HepG2 (cell line): Measurements from ENCODE around the gene APBB2. TPM values are rescaled to one million over a fixed set of nuclear protein-coding genes. Genes with fewer than 3 reads are reported as not detected.

Source experiments
- MBD4 ChIP-seq: IDR thresholded peaks from 2 replicates; pipeline ENCODE4 v1.6.1; 2012; ENCODE audit warnings: low read length, inconsistent platforms, borderline replicate concordance
- MED1 ChIP-seq: sonication (generic); formaldehyde crosslinking; IDR thresholded peaks from 2 replicates; pipeline ENCODE4 v1.4.0; 2020; ENCODE audit warnings: missing genetic modification reagents
- PCBP2 ChIP-seq: fragments of 200-400 bp; formaldehyde crosslinking; optimal IDR thresholded peaks from 2 replicates; pipeline ENCODE3; 2018; ENCODE audit warnings: low read length, low read depth; ENCODE audit not compliant: poor library complexity, severe bottlenecking
- PHF8 ChIP-seq: sonication (generic); formaldehyde crosslinking; IDR thresholded peaks from 2 replicates; pipeline ENCODE4 v1.5.0; 2020; ENCODE audit warnings: missing genetic modification reagents
- RBAK ChIP-seq: sonication (generic); formaldehyde crosslinking; IDR thresholded peaks from 2 replicates; pipeline ENCODE4 v1.5.1; 2020; ENCODE audit warnings: mild to moderate bottlenecking, missing genetic modification reagents
- SMAD1 ChIP-seq: sonication (generic); formaldehyde crosslinking; IDR thresholded peaks from 2 replicates; pipeline ENCODE4 v1.4.0; 2020; ENCODE audit warnings: missing genetic modification reagents, low read depth, mild to moderate bottlenecking, borderline replicate concordance
- TEAD2 ChIP-seq: sonication (generic); formaldehyde crosslinking; IDR thresholded peaks from 2 replicates; pipeline ENCODE4 v1.9.0; 2021; ENCODE audit warnings: missing genetic modification reagents
- THYN1 ChIP-seq: sonication (generic); formaldehyde crosslinking; IDR thresholded peaks from 2 replicates; pipeline ENCODE4 v1.8.1; 2023; ENCODE audit warnings: low read depth, mild to moderate bottlenecking, moderate library complexity, missing genetic modification reagents, borderline replicate concordance
- TSC22D2 ChIP-seq: sonication (generic); formaldehyde crosslinking; IDR thresholded peaks from 2 replicates; pipeline ENCODE4 v1.5.1; 2020; ENCODE audit warnings: missing genetic modification reagents, mild to moderate bottlenecking, borderline replicate concordance
- U2AF1 ChIP-seq: fragments of 200-400 bp; formaldehyde crosslinking; optimal IDR thresholded peaks from 2 replicates; pipeline ENCODE3; 2017; ENCODE audit warnings: mild to moderate bottlenecking, low read depth, low read length
- ZBTB7B ChIP-seq: sonication (generic); formaldehyde crosslinking; IDR thresholded peaks from 2 replicates; pipeline ENCODE4 v1.4.0; 2020; ENCODE audit warnings: missing genetic modification reagents
- ZFP1 ChIP-seq: IDR thresholded peaks from 2 replicates; pipeline ENCODE4 v1.6.1; 2016
- ZFX ChIP-seq: sonication (generic); formaldehyde crosslinking; IDR thresholded peaks from 2 replicates; pipeline ENCODE4 v1.4.0; 2020; ENCODE audit warnings: mild to moderate bottlenecking, low read depth, missing genetic modification reagents, moderate library complexity
- ZMYM4 ChIP-seq: sonication (generic); formaldehyde crosslinking; IDR thresholded peaks from 2 replicates; pipeline ENCODE4 v1.8.1; 2023; ENCODE audit warnings: mild to moderate bottlenecking, missing genetic modification reagents
- ZNF354B ChIP-seq: sonication (generic); formaldehyde crosslinking; IDR thresholded peaks from 2 replicates; pipeline ENCODE4 v1.8.0; 2022; ENCODE audit warnings: mild to moderate bottlenecking, missing genetic modification reagents
- ZNF746 ChIP-seq: sonication (generic); formaldehyde crosslinking; IDR thresholded peaks from 2 replicates; pipeline ENCODE4 v1.8.0; 2022; ENCODE audit warnings: mild to moderate bottlenecking, missing genetic modification reagents
- polyA plus RNA-seq, 8 experiments: library from polyadenylated mRNA; depleted of rRNA in 3 of 8; stranded (reverse) in 7 of 8; unstranded in 1 of 8; fragments of >200 nt; fragmentation: Illumina TruSeq in 4 of 8; extraction: Trizol in 4 of 8; gene quantifications; 2 replicates each; pipeline versions ENCODE4 v1.2.1 to v1.2.3, GENCODE V29; 2011 to 2016; ENCODE audit warnings: low read depth in 4 of 8, missing spikeins in 1 of 8, mixed read lengths in 1 of 8; ENCODE audit not compliant: insufficient read depth in 1 of 8
- total RNA-seq, 5 experiments: library from RNA; depleted of rRNA; stranded (reverse); fragments of >200 nt; fragmentation: Illumina TruSeq; extraction: Trizol; gene quantifications; 2 replicates each; pipeline ENCODE4 v1.2.3, GENCODE V29; 2016; ENCODE audit warnings: low read depth in 1 of 5
- TF ChIP-seq, protein P1 (sequence below): IDR thresholded peaks from 2 replicates; pipeline ENCODE4 v1.6.1; 2016; ENCODE audit warnings: mild to moderate bottlenecking, missing biosample characterization, missing genetic modification reagents
- TF ChIP-seq, protein P2 (sequence below): sonication (generic); formaldehyde crosslinking; conservative IDR thresholded peaks from 2 replicates; pipeline ENCODE4 v1.4.0; 2020; ENCODE audit warnings: missing genetic modification reagents
- TF ChIP-seq, protein P3 (sequence below): sonication (generic); formaldehyde crosslinking; IDR thresholded peaks from 2 replicates; pipeline ENCODE4 v1.8.1; 2023; ENCODE audit warnings: mild to moderate bottlenecking, missing genetic modification reagents, borderline replicate concordance
- TF ChIP-seq, protein P4 (sequence below): IDR thresholded peaks from 2 replicates; pipeline ENCODE4 v1.6.1; 2018; ENCODE audit warnings: missing genetic modification reagents
- TF ChIP-seq, protein P5 (sequence below): sonication (generic); formaldehyde crosslinking; IDR thresholded peaks from 2 replicates; pipeline ENCODE4 v1.8.0; 2022; ENCODE audit warnings: mild to moderate bottlenecking, missing genetic modification reagents, borderline replicate concordance
- TF ChIP-seq, protein P6 (sequence below): sonication (generic); formaldehyde crosslinking; IDR thresholded peaks from 2 replicates; pipeline ENCODE4 v1.5.0; 2020; ENCODE audit warnings: mild to moderate bottlenecking, missing genetic modification reagents

Gene APBB2
- total and polyA plus RNA-seq, 2 of the 13 experiments (the other 11 are each of a cell fraction or from before 2014, with no cell fraction given): 11.7 to 17.0 TPM

DNA sequence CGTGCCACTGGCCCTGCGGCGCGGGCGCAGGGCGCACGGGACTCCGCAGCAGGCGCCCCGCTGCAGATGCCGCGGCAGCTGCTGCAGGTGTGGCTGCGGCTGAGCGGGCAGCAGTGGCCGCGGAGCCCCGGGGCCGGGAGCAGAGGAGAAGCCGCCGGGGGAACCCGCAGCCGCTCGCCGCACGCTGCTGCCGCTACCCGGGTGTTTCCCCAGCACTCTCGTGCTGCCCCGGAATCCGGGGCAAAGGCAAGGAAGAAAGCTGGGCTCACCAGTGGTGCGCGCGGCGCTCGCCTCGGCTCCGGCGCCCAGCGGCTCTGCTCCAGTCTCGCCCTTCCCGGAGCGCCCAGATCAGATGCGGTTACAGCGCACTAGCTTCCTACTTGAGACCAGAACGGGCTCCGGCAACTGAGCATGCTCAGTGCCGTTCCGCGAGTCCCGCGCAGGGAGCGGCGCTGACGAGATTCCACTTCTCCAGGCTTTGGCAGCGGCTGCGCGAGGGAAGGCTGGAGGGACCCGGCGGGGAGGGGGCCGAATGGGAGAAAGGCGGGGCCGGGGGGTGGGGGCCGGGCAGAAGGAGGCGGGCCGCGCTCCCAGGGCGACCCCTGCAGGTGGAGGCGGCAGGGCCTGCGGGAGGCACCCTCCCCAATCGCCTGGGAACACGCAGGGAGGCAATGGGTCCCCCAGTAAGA, at the start of gene APBB2 (continued):
- TF ChIP-seq, protein P1, sequence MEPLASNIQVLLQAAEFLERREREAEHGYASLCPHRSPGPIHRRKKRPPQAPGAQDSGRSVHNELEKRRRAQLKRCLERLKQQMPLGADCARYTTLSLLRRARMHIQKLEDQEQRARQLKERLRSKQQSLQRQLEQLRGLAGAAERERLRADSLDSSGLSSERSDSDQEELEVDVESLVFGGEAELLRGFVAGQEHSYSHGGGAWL: 0 out of 2 replicates have a peak, but pooled peaks have one; percentile 41
- TF ChIP-seq ZFX (CRISPR knock-in tag): peak; percentile 28; the same call in 1 of the 2 replicates
- no peak for TF ChIP-seq MBD4
- TF ChIP-seq PHF8: peak; percentile 80
- TF ChIP-seq ZMYM4: peak; percentile 86
- TF ChIP-seq, protein P2, sequence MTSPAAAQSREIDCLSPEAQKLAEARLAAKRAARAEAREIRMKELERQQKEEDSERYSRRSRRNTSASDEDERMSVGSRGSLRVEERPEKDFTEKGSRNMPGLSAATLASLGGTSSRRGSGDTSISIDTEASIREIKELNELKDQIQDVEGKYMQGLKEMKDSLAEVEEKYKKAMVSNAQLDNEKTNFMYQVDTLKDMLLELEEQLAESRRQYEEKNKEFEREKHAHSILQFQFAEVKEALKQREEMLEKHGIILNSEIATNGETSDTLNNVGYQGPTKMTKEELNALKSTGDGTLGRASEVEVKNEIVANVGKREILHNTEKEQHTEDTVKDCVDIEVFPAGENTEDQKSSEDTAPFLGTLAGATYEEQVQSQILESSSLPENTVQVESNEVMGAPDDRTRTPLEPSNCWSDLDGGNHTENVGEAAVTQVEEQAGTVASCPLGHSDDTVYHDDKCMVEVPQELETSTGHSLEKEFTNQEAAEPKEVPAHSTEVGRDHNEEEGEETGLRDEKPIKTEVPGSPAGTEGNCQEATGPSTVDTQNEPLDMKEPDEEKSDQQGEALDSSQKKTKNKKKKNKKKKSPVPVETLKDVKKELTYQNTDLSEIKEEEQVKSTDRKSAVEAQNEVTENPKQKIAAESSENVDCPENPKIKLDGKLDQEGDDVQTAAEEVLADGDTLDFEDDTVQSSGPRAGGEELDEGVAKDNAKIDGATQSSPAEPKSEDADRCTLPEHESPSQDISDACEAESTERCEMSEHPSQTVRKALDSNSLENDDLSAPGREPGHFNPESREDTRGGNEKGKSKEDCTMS (CRISPR knock-in tag): no peak
- TF ChIP-seq MED1 (CRISPR knock-in tag): 0 out of 2 replicates have a peak, but pooled peaks have one; percentile 17
- TF ChIP-seq, protein P3, sequence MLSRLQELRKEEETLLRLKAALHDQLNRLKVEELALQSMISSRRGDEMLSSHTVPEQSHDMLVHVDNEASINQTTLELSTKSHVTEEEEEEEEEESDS (CRISPR knock-in tag): no peak
- no peak for TF ChIP-seq SMAD1
- TF ChIP-seq THYN1 (CRISPR knock-in tag): no peak
- TF ChIP-seq TSC22D2 (CRISPR knock-in tag): no peak
- TF ChIP-seq, protein P4, sequence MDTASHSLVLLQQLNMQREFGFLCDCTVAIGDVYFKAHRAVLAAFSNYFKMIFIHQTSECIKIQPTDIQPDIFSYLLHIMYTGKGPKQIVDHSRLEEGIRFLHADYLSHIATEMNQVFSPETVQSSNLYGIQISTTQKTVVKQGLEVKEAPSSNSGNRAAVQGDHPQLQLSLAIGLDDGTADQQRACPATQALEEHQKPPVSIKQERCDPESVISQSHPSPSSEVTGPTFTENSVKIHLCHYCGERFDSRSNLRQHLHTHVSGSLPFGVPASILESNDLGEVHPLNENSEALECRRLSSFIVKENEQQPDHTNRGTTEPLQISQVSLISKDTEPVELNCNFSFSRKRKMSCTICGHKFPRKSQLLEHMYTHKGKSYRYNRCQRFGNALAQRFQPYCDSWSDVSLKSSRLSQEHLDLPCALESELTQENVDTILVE (CRISPR knock-in tag): no peak
- no peak for TF ChIP-seq ZFP1
- TF ChIP-seq, protein P5, sequence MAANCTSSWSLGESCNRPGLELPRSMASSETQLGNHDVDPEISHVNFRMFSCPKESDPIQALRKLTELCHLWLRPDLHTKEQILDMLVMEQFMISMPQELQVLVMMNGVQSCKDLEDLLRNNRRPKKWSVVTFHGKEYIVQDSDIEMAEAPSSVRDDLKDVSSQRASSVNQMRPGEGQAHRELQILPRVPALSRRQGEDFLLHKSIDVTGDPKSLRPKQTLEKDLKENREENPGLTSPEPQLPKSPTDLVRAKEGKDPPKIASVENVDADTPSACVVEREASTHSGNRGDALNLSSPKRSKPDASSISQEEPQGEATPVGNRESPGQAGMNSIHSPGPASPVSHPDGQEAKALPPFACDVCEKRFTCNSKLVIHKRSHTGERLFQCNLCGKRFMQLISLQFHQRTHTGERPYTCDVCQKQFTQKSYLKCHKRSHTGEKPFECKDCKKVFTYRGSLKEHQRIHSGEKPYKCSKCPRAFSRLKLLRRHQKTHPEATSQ (CRISPR knock-in tag): no peak
- TF ChIP-seq ZBTB7B (CRISPR knock-in tag): no peak
- TF ChIP-seq ZNF354B (CRISPR knock-in tag): no peak
- no peak for TF ChIP-seq U2AF1
- TF ChIP-seq TEAD2: no peak
- TF ChIP-seq PCBP2: no peak
- TF ChIP-seq RBAK (CRISPR knock-in tag): no peak
- TF ChIP-seq, protein P6, sequence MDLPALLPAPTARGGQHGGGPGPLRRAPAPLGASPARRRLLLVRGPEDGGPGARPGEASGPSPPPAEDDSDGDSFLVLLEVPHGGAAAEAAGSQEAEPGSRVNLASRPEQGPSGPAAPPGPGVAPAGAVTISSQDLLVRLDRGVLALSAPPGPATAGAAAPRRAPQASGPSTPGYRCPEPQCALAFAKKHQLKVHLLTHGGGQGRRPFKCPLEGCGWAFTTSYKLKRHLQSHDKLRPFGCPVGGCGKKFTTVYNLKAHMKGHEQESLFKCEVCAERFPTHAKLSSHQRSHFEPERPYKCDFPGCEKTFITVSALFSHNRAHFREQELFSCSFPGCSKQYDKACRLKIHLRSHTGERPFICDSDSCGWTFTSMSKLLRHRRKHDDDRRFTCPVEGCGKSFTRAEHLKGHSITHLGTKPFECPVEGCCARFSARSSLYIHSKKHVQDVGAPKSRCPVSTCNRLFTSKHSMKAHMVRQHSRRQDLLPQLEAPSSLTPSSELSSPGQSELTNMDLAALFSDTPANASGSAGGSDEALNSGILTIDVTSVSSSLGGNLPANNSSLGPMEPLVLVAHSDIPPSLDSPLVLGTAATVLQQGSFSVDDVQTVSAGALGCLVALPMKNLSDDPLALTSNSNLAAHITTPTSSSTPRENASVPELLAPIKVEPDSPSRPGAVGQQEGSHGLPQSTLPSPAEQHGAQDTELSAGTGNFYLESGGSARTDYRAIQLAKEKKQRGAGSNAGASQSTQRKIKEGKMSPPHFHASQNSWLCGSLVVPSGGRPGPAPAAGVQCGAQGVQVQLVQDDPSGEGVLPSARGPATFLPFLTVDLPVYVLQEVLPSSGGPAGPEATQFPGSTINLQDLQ (CRISPR knock-in tag): 0 out of 2 replicates have a peak, but pooled peaks have one; percentile 66
- 0 out of 2 replicates have a peak, but pooled peaks have one; percentile 50 for TF ChIP-seq ZNF746 (CRISPR knock-in tag)
